Measurements from ENCODE around the gene PANK2. TPM values are rescaled to one million over a fixed set of nuclear protein-coding genes. Genes with fewer than 3 reads are reported as not detected.
"Not testable (repeated sequence)": the region's sequence is repeated elsewhere in the genome, so short reads cannot be mapped to it uniquely, and the experiment has no call there.

PANK2 gene
- total RNA-seq, 2 experiments from 2014 or later = 73.1 to 74.4 TPM

- Mint-ChIP-seq H3K4me1 (ENCODE audit: low read depth) (peaks cover 15% of the 10 kb centered on the region), H3K4me3 (no peak overlapping the region), H3K9me3 (ENCODE audit: insufficient read depth) (no peaks in the 10 kb centered on the region), H3K27ac (no peak overlapping the region), H3K36me3 (ENCODE audit: low read depth) (peaks cover 45% of the 10 kb centered on the region), H3K27me3 (ENCODE audit: low read depth) (no peaks in the 10 kb centered on the region)
- DNase-seq = no peak
- CTCF ChIA-PET = no interaction called here
- ATAC-seq = no peak
- POLR2A ChIA-PET = no interaction called here
Observed at GRCh38 chr20:3873507-3873906, 15.7 kb upstream of the PANK2 start.

GRCh38 chr20:3874194-3874844, 14.9 kb upstream of the PANK2 start:
- ATAC-seq (no peak), DNase-seq (no peak)
- Mint-ChIP-seq H3K27ac (peak overlapping the region; percentile 27), H3K4me3 (no peak overlapping the region), H3K27me3 (ENCODE audit: low read depth) (no peaks in the 10 kb centered on the region), H3K4me1 (ENCODE audit: low read depth) (peaks cover 15% of the 10 kb centered on the region), H3K36me3 (ENCODE audit: low read depth) (peaks cover 49% of the 10 kb centered on the region), H3K9me3 (ENCODE audit: insufficient read depth) (no peaks in the 10 kb centered on the region)
- ChIA-PET POLR2A (no interaction called here), CTCF (no interaction called here)

DNA sequence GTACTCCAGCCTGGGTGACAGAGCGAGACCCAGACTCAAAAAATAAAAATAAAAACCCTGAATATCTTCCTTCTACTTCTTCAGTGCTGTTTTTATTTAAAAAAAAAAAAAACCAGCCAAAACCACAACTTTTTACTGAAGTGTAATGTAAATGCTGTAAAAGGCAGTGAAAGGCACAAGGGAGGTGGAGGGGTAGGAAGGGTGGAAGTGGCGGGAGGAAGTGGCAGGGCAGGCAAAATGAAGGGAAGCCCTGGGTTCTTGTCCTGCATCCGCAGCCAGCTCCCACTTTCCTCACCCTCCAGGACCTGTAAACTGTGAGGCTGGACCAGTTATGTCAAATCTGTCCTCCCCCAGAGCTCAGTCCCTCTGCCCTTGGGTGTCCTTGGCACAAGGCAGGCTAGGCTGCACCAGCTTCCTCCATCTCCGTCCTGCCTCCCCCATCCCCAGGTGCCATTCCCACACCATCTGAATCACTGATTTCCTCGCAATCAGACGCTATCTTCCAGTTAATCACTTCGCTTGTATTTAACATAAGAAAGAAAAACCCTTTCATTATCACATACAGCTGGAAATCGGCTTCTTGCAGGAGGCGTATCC, 13.7 kb upstream of the PANK2 start:
- POLR2A ChIA-PET = interaction anchor here (0.6 kb wide), 1 partner anchor 76 kb away, joined by 3 read pairs; no protein-coding TSS in a partner anchor
- Mint-ChIP-seq H3K4me3 (no peak overlapping the region), H3K9me3 (ENCODE audit: insufficient read depth) (no peaks in the 10 kb centered on the region), H3K4me1 (ENCODE audit: low read depth) (peaks cover 15% of the 10 kb centered on the region), H3K27ac (no peak overlapping the region), H3K27me3 (ENCODE audit: low read depth) (no peaks in the 10 kb centered on the region), H3K36me3 (ENCODE audit: low read depth) (peaks cover 45% of the 10 kb centered on the region)
- ATAC-seq (no peak), DNase-seq (no peak)
- CTCF ChIA-PET = interaction anchor here (1.1 to 1.7 kb wide), 3 partner anchors 55 to 165 kb away, joined by 3 read pairs; partner anchors contain the start of gene CENPB

DNA sequence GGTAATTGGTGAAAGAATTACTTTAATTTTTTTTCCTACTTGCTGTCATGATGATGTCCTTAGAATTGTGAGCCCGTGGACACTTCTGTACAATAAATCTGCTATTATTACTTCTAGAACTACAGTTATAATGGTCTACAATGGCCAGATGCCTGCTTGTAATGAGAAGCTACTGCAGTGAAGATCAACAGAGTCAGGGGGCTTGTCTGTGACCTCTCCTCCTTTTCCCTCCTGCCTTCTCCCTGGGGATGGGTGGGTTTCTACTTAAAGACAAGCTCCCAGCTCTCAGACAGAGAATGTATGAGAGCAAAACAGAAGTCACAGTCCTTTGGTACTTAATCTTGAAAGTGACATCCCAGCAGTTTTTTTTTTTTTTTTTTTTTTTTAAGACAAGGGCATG, 13.2 kb upstream of the PANK2 start:
- no peak for ATAC-seq
- no peak overlapping the region for H3K27ac Mint-ChIP-seq
- H3K27me3 Mint-ChIP-seq (ENCODE audit: low read depth) = no peaks in the 10 kb centered on the region
- DNase-seq = no peak
- H3K36me3 Mint-ChIP-seq (ENCODE audit: low read depth) = peaks cover 42% of the 10 kb centered on the region
- H3K9me3 Mint-ChIP-seq (ENCODE audit: insufficient read depth) = no peaks in the 10 kb centered on the region
- no peak overlapping the region for H3K4me3 Mint-ChIP-seq
- CTCF ChIA-PET = interaction anchor here (1.1 to 1.7 kb wide), 3 partner anchors 55 to 165 kb away, joined by 3 read pairs; partner anchors contain the start of gene CENPB
- POLR2A ChIA-PET = interaction anchor here (0.6 to 0.8 kb wide), 2 partner anchors 10 to 76 kb away, joined by 3 to 4 read pairs; no protein-coding TSS in a partner anchor
- peaks cover 15% of the 10 kb centered on the region for H3K4me1 Mint-ChIP-seq (ENCODE audit: low read depth)

GRCh38 chr20:3876676-3877075, 12.5 kb upstream of the PANK2 start:
- DNase-seq (no peak), ATAC-seq (no peak)
- no peak overlapping the region for H3K4me3 Mint-ChIP-seq
- no peak overlapping the region for H3K27ac Mint-ChIP-seq
- H3K9me3 Mint-ChIP-seq (ENCODE audit: insufficient read depth) = no peaks in the 10 kb centered on the region
- CTCF ChIA-PET = interaction anchor here (1.4 to 1.7 kb wide), 2 partner anchors 56 to 166 kb away, joined by 3 read pairs; no protein-coding TSS in a partner anchor
- no peaks in the 10 kb centered on the region for H3K27me3 Mint-ChIP-seq (ENCODE audit: low read depth)
- POLR2A ChIA-PET = interaction anchor here (0.8 to 0.9 kb wide), 2 partner anchors 9 to 12 kb away, joined by 4 read pairs; no protein-coding TSS in a partner anchor
- peaks cover 15% of the 10 kb centered on the region for H3K4me1 Mint-ChIP-seq (ENCODE audit: low read depth)
- peaks cover 43% of the 10 kb centered on the region for H3K36me3 Mint-ChIP-seq (ENCODE audit: low read depth)

GRCh38 chr20:3878921-3879274, 10.3 kb upstream of the PANK2 start:
- ATAC-seq; DNase-seq; H3K27me3 Mint-ChIP-seq (ENCODE audit: low read depth); CTCF ChIA-PET; H3K4me3 Mint-ChIP-seq; H3K9me3 Mint-ChIP-seq (ENCODE audit: insufficient read depth); H3K27ac Mint-ChIP-seq: not testable (repeated sequence)
- Mint-ChIP-seq H3K4me1 (ENCODE audit: low read depth) (peaks cover 15% of the 10 kb centered on the region), H3K36me3 (ENCODE audit: low read depth) (peaks cover 25% of the 10 kb centered on the region)
- POLR2A ChIA-PET = interaction anchor here (1.5 kb wide), 1 partner anchor 17 kb away, joined by 3 read pairs; no protein-coding TSS in a partner anchor

GRCh38 chr20:3885715-3886114, 3.5 kb upstream of the PANK2 start:
- H3K4me3 Mint-ChIP-seq = no peak overlapping the region
- POLR2A ChIA-PET = interaction anchor here (0.9 kb wide), 1 partner anchor 10 kb away, joined by 4 read pairs; no protein-coding TSS in a partner anchor
- CTCF ChIA-PET = interaction anchor here (1.3 to 1.6 kb wide), 2 partner anchors 98 to 199 kb away, joined by 3 to 4 read pairs; no protein-coding TSS in a partner anchor

GRCh38 chr20:3887876-3888620, 1.1 kb upstream of the PANK2 start:
- H3K4me1 Mint-ChIP-seq (ENCODE audit: low read depth) = peaks cover 40% of the 10 kb centered on the region
- POLR2A ChIA-PET = interaction anchor here (0.6 to 1.1 kb wide), 2 partner anchors 72 to 197 kb away, joined by 3 read pairs; no protein-coding TSS in a partner anchor
- ATAC-seq (no peak), DNase-seq (no peak)
- H3K36me3 Mint-ChIP-seq (ENCODE audit: low read depth) = peaks cover 53% of the 10 kb centered on the region
- no peaks in the 10 kb centered on the region for H3K9me3 Mint-ChIP-seq (ENCODE audit: insufficient read depth)
- CTCF ChIA-PET = interaction anchor here (0.7 to 1.2 kb wide), 2 partner anchors 16 to 33 kb away, joined by 3 to 4 read pairs; no protein-coding TSS in a partner anchor
- H3K27ac Mint-ChIP-seq = peak overlapping the region; percentile 94
- H3K4me3 Mint-ChIP-seq = peak overlapping the region; percentile 99
- H3K27me3 Mint-ChIP-seq (ENCODE audit: low read depth) = no peaks in the 10 kb centered on the region

More at GRCh38 chr20:3885715-3886114, 3.5 kb upstream of the PANK2 start:
- no peak for DNase-seq
- H3K27ac Mint-ChIP-seq = no peak overlapping the region
- ATAC-seq = no peak
- H3K36me3 Mint-ChIP-seq (ENCODE audit: low read depth) = peaks cover 34% of the 10 kb centered on the region
- H3K9me3 Mint-ChIP-seq (ENCODE audit: insufficient read depth) = no peaks in the 10 kb centered on the region
- H3K27me3 Mint-ChIP-seq (ENCODE audit: low read depth) = no peaks in the 10 kb centered on the region
- peaks cover 20% of the 10 kb centered on the region for H3K4me1 Mint-ChIP-seq (ENCODE audit: low read depth)

DNA sequence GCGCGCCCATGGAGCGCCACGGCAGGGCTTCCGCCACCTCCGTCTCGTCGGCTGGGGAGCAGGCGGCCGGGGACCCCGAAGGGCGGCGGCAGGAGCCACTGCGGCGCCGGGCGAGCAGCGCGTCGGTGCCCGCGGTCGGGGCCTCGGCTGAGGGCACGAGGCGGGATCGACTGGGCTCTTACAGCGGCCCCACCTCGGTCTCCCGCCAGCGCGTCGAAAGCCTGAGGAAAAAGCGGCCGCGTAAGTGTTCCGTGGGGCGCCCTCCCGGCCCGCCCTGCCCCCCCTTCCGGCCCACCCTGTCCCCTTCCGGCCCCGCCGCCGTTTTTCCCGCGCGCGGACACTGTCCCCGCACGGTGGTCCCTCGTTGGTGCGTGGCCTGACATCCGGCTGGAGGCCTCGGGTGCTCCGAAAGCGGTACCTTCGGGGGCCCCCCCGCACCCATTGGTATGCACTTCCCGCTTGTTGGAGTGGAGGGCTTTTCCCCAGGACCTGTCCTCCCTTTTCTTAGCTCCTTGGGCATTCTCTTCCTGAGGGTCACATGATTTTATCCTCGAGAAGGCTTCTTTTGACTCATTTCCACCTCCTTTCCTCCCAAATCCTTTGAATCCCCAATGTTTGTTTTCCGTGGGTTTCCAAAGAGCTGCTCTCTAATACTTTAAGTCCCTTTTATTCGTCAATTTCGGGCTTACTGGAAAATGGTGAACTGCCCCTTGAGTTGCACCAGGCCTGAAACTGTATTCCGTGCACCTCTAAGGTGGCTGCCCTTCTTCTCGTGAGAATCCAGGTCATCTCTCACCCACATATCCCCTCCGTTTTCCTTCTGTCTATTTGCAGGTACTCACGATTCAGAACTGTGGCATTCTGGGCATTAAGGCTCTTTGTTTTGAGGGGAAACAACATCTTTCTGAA, 556 bp downstream of the PANK2 start:
- peak; percentile 22 for ATAC-seq
- POLR2A ChIA-PET = interaction anchor here (0.6 to 1.0 kb wide), 3 partner anchors 42 to 794 kb away, joined by 3 to 5 read pairs (median 3); partner anchors contain the start of gene AP5S1

GRCh38 chr20:3890398-3890751, 1.2 kb downstream of the PANK2 start:
- POLR2A ChIA-PET = interaction anchor here (0.6 to 1.0 kb wide), 3 partner anchors 42 to 793 kb away, joined by 3 to 5 read pairs (median 3); partner anchors contain the start of gene AP5S1
- Mint-ChIP-seq H3K36me3 (ENCODE audit: low read depth) (peaks cover 59% of the 10 kb centered on the region), H3K4me3 (peak overlapping the region; percentile 98), H3K9me3 (ENCODE audit: insufficient read depth) (no peaks in the 10 kb centered on the region), H3K27ac (peak overlapping the region; percentile 97), H3K27me3 (ENCODE audit: low read depth) (no peaks in the 10 kb centered on the region), H3K4me1 (ENCODE audit: low read depth) (peaks cover 52% of the 10 kb centered on the region)
- DNase-seq (peak; percentile 28), ATAC-seq (no peak)
- CTCF ChIA-PET = interaction anchor here (1.2 kb wide), 1 partner anchor 179 kb away, joined by 3 read pairs; no protein-coding TSS in a partner anchor

More for the DNA sequence above, 556 bp downstream of the PANK2 start:
- DNase-seq = peak; percentile 63
- H3K4me1 Mint-ChIP-seq (ENCODE audit: low read depth) = peaks cover 49% of the 10 kb centered on the region
- H3K4me3 Mint-ChIP-seq = peak overlapping the region; percentile 99
- H3K27ac Mint-ChIP-seq = peak overlapping the region; percentile 97
- H3K27me3 Mint-ChIP-seq (ENCODE audit: low read depth) = no peaks in the 10 kb centered on the region
- peaks cover 59% of the 10 kb centered on the region for H3K36me3 Mint-ChIP-seq (ENCODE audit: low read depth)
- CTCF ChIA-PET = interaction anchor here (1.2 kb wide), 1 partner anchor 179 kb away, joined by 3 read pairs; no protein-coding TSS in a partner anchor
- no peaks in the 10 kb centered on the region for H3K9me3 Mint-ChIP-seq (ENCODE audit: insufficient read depth)
